H1 (cell line): Measurements from ENCODE around the gene CPT1A. TPM values are rescaled to one million over a fixed set of nuclear protein-coding genes. Genes with fewer than 3 reads are reported as not detected.

Experiments
- CTBP2 ChIP-seq: IDR thresholded peaks from 2 replicates; pipeline ENCODE4 v1.7.0; 2011; ENCODE audit warnings: borderline replicate concordance, mild to moderate bottlenecking, moderate library complexity, mixed read lengths, low read length; ENCODE audit not compliant: insufficient read depth, insufficient read length
- HDAC6 ChIP-seq: IDR thresholded peaks from one replicate; pipeline ENCODE4 v1.7.1; 2012; ENCODE audit warnings: low read depth, mild to moderate bottlenecking, inconsistent platforms, low read length, moderate library complexity
- PHF8 ChIP-seq: fragments of 200-600 bp; sonication (generic); conservative IDR thresholded peaks from 2 replicates; pipeline ENCODE4 v1.7.1; 2012; ENCODE audit warnings: low read depth, mild to moderate bottlenecking, inconsistent platforms, low read length, moderate library complexity
- SIRT6 ChIP-seq: IDR thresholded peaks from one replicate; pipeline ENCODE4 v1.7.1; 2012; ENCODE audit warnings: low read length, inconsistent platforms
- SP2 ChIP-seq: IDR thresholded peaks from 2 replicates; pipeline ENCODE4 v1.6.1; 2012; ENCODE audit warnings: mild to moderate bottlenecking, low read length, inconsistent platforms
- TCF12 ChIP-seq: IDR thresholded peaks from 2 replicates; pipeline ENCODE4 v1.6.1; 2011; ENCODE audit warnings: low read depth, mild to moderate bottlenecking, low read length
- polyA plus RNA-seq, 7 experiments: library from polyadenylated mRNA; depleted of rRNA in 3 of 7; stranded (reverse) in 5 of 7; unstranded in 2 of 7; fragments of >200 nt in 5 of 7; fragments of 200-250 nt in 2 of 7; gene quantifications; 1 replicate in 5 of 7; 2 replicates in 1 of 7; 4 replicates in 1 of 7; pipeline versions ENCODE4 v1.2.1 to v1.2.3, GENCODE V29; 2011 to 2013; ENCODE audit warnings: missing spikeins in 2 of 7, mixed read lengths in 2 of 7
- total RNA-seq: library from RNA; stranded (reverse); fragmentation: NEBNext Ultra II Directional; extraction: Animal tissue kit (Norgen Biotek cat#: 25700); gene quantifications from 2 replicates; pipeline ENCODE4 v1.2.1, GENCODE V29; 2021
- TF ChIP-seq, protein P1 (sequence below), 3 experiments: IDR thresholded peaks; 1 replicate in 2 of 3; 2 replicates in 1 of 3; pipeline versions ENCODE4 v1.5.1 to v1.6.1; 2011; ENCODE audit warnings: low read length in 3 of 3, mild to moderate bottlenecking in 3 of 3, inconsistent platforms in 2 of 3, low read depth in 1 of 3, moderate library complexity in 1 of 3; ENCODE audit not compliant: insufficient read depth in 1 of 3; ENCODE audit errors: control extremely low read depth in 1 of 3
- TF ChIP-seq, protein P2 (sequence below): IDR thresholded peaks from 2 replicates; pipeline ENCODE4 v1.6.1; 2011; ENCODE audit warnings: low read depth, mild to moderate bottlenecking, low read length; ENCODE audit not compliant: insufficient read depth

The CPT1A gene
- total and polyA plus RNA-seq, 2 of the 8 experiments (the other 6 are each of a cell fraction or from before 2014, with no cell fraction given) = 2.9 to 12.2 TPM

DNA sequence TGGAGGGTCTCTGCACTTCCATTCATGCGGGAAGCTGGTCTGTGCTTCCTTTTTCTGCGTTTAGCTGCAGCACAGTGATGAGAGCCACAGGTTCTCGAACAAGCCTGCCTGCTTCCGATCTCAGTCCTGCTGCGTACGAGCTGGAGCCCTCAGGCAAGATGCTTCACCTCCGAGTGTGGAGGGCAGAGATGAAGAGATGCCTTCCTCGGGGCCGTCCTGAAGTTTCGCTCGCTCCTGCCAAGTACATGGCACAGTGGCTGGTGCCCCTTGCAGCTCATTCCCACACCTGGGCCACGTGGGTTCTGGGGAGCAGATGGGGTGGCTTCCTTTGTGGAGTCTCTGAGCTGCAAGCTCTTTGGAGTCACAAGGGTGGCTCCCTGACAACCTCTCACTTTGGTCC lies 70.9 kb downstream of the CPT1A start (continued):
- TF ChIP-seq, protein P1, sequence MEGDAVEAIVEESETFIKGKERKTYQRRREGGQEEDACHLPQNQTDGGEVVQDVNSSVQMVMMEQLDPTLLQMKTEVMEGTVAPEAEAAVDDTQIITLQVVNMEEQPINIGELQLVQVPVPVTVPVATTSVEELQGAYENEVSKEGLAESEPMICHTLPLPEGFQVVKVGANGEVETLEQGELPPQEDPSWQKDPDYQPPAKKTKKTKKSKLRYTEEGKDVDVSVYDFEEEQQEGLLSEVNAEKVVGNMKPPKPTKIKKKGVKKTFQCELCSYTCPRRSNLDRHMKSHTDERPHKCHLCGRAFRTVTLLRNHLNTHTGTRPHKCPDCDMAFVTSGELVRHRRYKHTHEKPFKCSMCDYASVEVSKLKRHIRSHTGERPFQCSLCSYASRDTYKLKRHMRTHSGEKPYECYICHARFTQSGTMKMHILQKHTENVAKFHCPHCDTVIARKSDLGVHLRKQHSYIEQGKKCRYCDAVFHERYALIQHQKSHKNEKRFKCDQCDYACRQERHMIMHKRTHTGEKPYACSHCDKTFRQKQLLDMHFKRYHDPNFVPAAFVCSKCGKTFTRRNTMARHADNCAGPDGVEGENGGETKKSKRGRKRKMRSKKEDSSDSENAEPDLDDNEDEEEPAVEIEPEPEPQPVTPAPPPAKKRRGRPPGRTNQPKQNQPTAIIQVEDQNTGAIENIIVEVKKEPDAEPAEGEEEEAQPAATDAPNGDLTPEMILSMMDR (IDR thresholded peaks at IDR 0.05; ENCODE audit: control extremely low read depth in 1 of 3, insufficient read depth in 1 of 3, low read depth in 1 of 3, low read length in 3 of 3) = no peak
- no peak for TF ChIP-seq SP2
- TF ChIP-seq PHF8 = no peak
- no peak for TF ChIP-seq SIRT6
- no peak for TF ChIP-seq CTBP2
- TF ChIP-seq, protein P2, sequence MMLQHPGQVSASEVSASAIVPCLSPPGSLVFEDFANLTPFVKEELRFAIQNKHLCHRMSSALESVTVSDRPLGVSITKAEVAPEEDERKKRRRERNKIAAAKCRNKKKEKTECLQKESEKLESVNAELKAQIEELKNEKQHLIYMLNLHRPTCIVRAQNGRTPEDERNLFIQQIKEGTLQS = no peak
- no peak for TF ChIP-seq HDAC6
- no peak for TF ChIP-seq TCF12
